Measurements from ENCODE around the gene LRRC45.

The LRRC45 gene

GRCh38 chr17:82018989-82019689, 4.0 kb upstream of the LRRC45 start:
- DNase-seq (ENCODE audit: low read depth, low spot score) = no peak

GRCh38 chr17:82019690-82020571, 3.2 kb upstream of the LRRC45 start:
- DNase-seq (ENCODE audit: low read depth, low spot score) = peak; percentile 60

- DNase-seq (ENCODE audit: low read depth, low spot score) = no peak
These were observed 2.5 kb upstream of the LRRC45 start for GRCh38 chr17:82020572-82021106.

- DNase-seq (ENCODE audit: low read depth, low spot score) = peak; percentile 87
These were observed 1.8 kb upstream of the LRRC45 start for GRCh38 chr17:82021107-82021899.

GRCh38 chr17:82021900-82022309, 1.2 kb upstream of the LRRC45 start:
- no peak for DNase-seq (ENCODE audit: low read depth, low spot score)

GRCh38 chr17:82022310-82022980, 660 bp upstream of the LRRC45 start, which contains the start of gene CENPX:
CENPX (minus strand) TSS chr17:82022878; CDS start chr17:82022861, 17 bp downstream.
- DNase-seq (ENCODE audit: low read depth, low spot score) = no peak

- peak; percentile 53 for DNase-seq (ENCODE audit: low read depth, low spot score)
These were observed 539 bp downstream of the LRRC45 start for GRCh38 chr17:82023447-82024241.

- no peak for DNase-seq (ENCODE audit: low read depth, low spot score)
These were observed 1.8 kb downstream of the LRRC45 start for GRCh38 chr17:82024859-82025258.

GRCh38 chr17:82025401-82026107, 2.4 kb downstream of the LRRC45 start:
- no peak for DNase-seq (ENCODE audit: low read depth, low spot score)

- no peak for DNase-seq (ENCODE audit: low read depth, low spot score)
These were observed 5.1 kb downstream of the LRRC45 start for GRCh38 chr17:82028246-82028645.

GRCh38 chr17:82028966-82029365, 5.9 kb downstream of the LRRC45 start:
- no peak for DNase-seq (ENCODE audit: low read depth, low spot score)

- no peak for DNase-seq (ENCODE audit: low read depth, low spot score)
These were observed 6.3 kb downstream of the LRRC45 start for GRCh38 chr17:82029391-82029790.

GRCh38 chr17:82029990-82030469, 6.9 kb downstream of the LRRC45 start:
- DNase-seq (ENCODE audit: low read depth, low spot score) = no peak

GRCh38 chr17:82030470-82031302, 7.6 kb downstream of the LRRC45 start:
- peak; percentile 94 for DNase-seq (ENCODE audit: low read depth, low spot score)

- DNase-seq (ENCODE audit: low read depth, low spot score) = peak; percentile 73
These were observed 8.3 kb downstream of the LRRC45 start, which contains the start of gene RAC3 for GRCh38 chr17:82031303-82031884. RAC3 (plus strand) TSS chr17:82031678; CDS start chr17:82031762, 84 bp downstream.

GRCh38 chr17:82031885-82032627, 9.0 kb downstream of the LRRC45 start:
- peak; percentile 29 for DNase-seq (ENCODE audit: low read depth, low spot score)

GRCh38 chr17:82033359-82034085, 10.4 kb downstream of the LRRC45 start:
- no peak for DNase-seq (ENCODE audit: low read depth, low spot score)
